HTR-8/SVneo (cell line): ENCODE data around the gene SCAF8.

Experiments used
- DNase-seq: peaks from one replicate; pipeline ENCODE4 v3.0.0; 2011; ENCODE audit warnings: low spot score, mixed read lengths; ENCODE audit not compliant: insufficient read length
- FAIRE-seq: peaks from 2 replicates; lab custom pipeline; 2011; peaks lifted over from hg19 to GRCh38; lab: Jason Lieb, UNC

Gene SCAF8

GRCh38 chr6:154876486-154877280, 143.5 kb downstream of the SCAF8 start:
- FAIRE-seq: no peak
- no peak for DNase-seq

GRCh38 chr6:154878871-154879491, 145.8 kb downstream of the SCAF8 start:
- FAIRE-seq: no peak
- DNase-seq: no peak

- FAIRE-seq (no peak), DNase-seq (no peak)
Observed at GRCh38 chr6:154882107-154882506, 148.9 kb downstream of the SCAF8 start.
